ENCODE data around the gene SLC11A1. TPM values are rescaled to one million over a fixed set of nuclear protein-coding genes. Genes with fewer than 3 reads are reported as not detected.

SLC11A1 gene
- total RNA-seq, 1 donor from 2014 or later = 302 TPM

DNA sequence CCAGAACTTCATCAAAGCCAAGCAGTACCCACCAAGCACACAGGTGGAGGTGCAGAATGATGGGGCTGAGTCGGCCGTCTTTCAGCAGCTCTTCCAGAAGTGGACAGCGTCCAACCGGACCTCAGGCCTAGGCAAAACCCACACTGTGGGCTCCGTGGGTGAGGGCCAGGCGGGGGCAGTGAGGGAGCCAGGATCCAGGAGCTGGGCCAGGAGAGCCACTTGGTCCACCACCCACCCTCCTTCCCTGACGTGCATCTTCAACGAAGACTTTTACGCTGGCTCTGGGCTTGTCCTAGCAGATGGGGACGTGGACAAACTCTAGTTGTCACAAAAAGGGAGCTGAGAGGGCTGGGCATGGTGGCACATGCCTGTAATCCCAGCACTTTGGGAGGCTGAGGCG lies 48.6 kb downstream of the SLC11A1 start:
- TF ChIP-seq, protein P1, sequence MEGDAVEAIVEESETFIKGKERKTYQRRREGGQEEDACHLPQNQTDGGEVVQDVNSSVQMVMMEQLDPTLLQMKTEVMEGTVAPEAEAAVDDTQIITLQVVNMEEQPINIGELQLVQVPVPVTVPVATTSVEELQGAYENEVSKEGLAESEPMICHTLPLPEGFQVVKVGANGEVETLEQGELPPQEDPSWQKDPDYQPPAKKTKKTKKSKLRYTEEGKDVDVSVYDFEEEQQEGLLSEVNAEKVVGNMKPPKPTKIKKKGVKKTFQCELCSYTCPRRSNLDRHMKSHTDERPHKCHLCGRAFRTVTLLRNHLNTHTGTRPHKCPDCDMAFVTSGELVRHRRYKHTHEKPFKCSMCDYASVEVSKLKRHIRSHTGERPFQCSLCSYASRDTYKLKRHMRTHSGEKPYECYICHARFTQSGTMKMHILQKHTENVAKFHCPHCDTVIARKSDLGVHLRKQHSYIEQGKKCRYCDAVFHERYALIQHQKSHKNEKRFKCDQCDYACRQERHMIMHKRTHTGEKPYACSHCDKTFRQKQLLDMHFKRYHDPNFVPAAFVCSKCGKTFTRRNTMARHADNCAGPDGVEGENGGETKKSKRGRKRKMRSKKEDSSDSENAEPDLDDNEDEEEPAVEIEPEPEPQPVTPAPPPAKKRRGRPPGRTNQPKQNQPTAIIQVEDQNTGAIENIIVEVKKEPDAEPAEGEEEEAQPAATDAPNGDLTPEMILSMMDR (IDR thresholded peaks at IDR 0.05) = no peak
- no peaks in the 10 kb centered on the region for H3K9me3 ChIP-seq
- H3K27me3 ChIP-seq = no peaks in the 10 kb centered on the region
- intact Hi-C loops (cut with DNase I) = no loop called here
- H3K27ac ChIP-seq = no peak overlapping the region
- H3K4me1 ChIP-seq = no peaks in the 10 kb centered on the region
- peak; percentile 54 for DNase-seq
- H3K36me3 ChIP-seq = no peaks in the 10 kb centered on the region
- ATAC-seq = no peak
- H3K4me3 ChIP-seq = no peak overlapping the region

DNA sequence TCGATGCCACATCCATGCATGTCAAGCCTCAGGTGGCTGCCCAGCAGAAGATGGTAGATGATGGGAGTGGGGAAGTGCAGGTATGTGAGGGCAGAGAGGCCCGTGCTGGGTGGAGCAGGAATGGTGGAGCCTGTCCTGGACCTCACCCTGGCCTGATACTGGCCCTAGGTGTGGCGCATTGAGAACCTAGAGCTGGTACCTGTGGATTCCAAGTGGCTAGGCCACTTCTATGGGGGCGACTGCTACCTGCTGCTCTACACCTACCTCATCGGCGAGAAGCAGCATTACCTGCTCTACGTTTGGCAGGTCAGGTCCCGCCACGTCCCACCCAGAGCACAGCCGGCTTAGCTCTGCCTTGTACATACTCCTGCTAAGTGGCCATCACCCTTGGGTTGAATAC lies 49.8 kb downstream of the SLC11A1 start:
- Histone ChIP-seq H3K9me3 (no peaks in the 10 kb centered on the region), H3K4me3 (no peak overlapping the region), H3K36me3 (no peaks in the 10 kb centered on the region), H3K27ac (no peak overlapping the region), H3K27me3 (no peaks in the 10 kb centered on the region), H3K4me1 (no peaks in the 10 kb centered on the region)
- ATAC-seq = no peak
- intact Hi-C loops (cut with DNase I) = no loop called here
- DNase-seq = peak; percentile 48
- TF ChIP-seq, protein P1 (IDR thresholded peaks at IDR 0.05) = no peak

DNA sequence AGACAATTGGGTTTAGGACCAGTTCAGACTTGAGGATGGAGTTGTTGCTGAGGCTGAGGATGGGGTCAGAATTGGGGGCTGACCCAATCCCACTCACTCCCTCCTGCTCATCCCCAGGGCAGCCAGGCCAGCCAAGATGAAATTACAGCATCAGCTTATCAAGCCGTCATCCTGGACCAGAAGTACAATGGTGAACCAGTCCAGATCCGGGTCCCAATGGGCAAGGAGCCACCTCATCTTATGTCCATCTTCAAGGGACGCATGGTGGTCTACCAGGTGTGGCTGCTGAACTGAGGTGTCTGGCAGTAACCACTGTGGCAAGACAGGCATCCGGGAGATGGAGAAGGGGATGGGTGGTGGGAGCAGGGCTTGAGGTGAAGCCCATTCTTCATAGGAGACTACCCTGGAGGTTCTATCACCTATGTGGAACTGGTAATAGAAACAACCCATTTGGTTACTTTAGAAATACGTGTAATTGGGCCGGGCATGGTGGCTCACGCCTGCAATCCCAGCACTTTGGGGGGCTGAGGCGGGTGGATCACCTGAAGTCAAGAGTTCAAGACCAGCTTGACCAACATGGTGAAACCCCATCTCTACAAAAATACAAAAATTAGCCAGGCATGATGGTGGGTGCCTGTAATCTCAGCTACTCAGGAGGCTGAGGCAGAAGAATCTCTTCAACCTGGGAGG lies 50.7 kb downstream of the SLC11A1 start:
- H3K36me3 ChIP-seq = no peaks in the 10 kb centered on the region
- H3K4me1 ChIP-seq = no peaks in the 10 kb centered on the region
- no peak overlapping the region for H3K4me3 ChIP-seq
- intact Hi-C loops (cut with DNase I) = no loop called here
- no peaks in the 10 kb centered on the region for H3K9me3 ChIP-seq
- TF ChIP-seq, protein P1 (IDR thresholded peaks at IDR 0.05) = no peak
- no peaks in the 10 kb centered on the region for H3K27me3 ChIP-seq
- H3K27ac ChIP-seq = no peak overlapping the region
- no peak for ATAC-seq
- DNase-seq = peak; percentile 29

DNA sequence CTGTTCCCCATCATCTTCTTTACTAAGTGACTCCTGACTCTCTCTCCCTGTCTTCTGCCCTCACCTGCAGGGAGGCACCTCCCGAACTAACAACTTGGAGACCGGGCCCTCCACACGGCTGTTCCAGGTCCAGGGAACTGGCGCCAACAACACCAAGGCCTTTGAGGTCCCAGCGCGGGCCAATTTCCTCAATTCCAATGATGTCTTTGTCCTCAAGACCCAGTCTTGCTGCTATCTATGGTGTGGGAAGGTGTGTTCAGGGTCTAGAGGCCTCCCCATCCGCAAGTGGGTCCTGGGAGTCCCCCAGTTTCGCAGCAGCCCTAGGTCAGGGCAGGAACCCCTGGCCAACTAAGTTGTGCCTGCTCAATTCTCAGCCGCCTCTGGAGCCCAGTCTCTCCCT lies 52.4 kb downstream of the SLC11A1 start:
- H3K27ac ChIP-seq = no peak overlapping the region
- H3K4me3 ChIP-seq = no peak overlapping the region
- ATAC-seq = no peak
- no peaks in the 10 kb centered on the region for H3K36me3 ChIP-seq
- peak; percentile 49 for DNase-seq
- H3K4me1 ChIP-seq = no peaks in the 10 kb centered on the region
- no peaks in the 10 kb centered on the region for H3K27me3 ChIP-seq
- no peaks in the 10 kb centered on the region for H3K9me3 ChIP-seq
- intact Hi-C loops (cut with DNase I) = no loop called here
- TF ChIP-seq, protein P1 (IDR thresholded peaks at IDR 0.05) = no peak

DNA sequence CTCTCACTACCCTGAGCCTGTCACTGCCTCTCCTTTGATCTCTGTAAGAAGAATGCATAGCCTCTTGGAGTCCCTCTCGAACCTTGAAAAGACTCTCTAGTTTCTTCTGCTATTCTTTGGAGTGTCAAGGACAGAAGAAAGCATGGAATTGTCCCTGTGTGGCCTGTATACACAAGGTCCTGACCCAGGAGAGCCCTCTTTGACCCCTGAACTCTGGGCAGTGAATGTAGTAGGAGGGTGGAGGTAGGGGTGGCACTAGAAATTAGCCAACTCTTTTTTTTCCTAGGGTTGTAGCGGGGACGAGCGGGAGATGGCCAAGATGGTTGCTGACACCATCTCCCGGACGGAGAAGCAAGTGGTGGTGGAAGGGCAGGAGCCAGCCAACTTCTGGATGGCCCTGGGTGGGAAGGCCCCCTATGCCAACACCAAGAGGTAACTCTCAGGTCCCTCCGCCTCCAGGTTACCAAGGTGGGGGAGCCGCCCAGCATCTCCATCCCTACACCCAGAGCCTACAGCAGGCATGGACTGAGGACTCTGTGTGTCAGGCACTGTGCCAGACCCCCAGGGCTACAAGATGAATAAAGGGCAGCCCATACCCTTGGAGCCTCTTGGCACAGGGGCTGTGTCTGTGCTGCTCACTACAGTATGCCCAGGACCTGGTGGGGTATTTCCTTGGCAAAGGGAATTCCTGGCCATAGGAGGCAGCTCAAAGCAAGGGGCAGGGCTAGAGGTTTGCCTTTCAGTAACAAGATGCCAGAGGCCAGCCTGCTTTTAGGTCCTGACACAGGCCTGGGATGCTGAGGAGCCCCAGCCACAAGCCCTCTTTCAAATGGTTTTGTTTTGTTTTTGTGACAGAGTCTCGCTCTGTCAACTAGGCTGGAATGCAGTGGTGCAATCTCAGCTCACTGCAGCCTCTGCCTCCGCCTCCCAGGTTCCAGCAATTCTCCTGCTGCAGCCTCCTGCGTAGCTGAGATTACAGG lies 53.2 kb downstream of the SLC11A1 start:
- Histone ChIP-seq H3K4me3 (no peak overlapping the region), H3K27me3 (no peaks in the 10 kb centered on the region), H3K27ac (no peak overlapping the region), H3K36me3 (no peaks in the 10 kb centered on the region), H3K4me1 (no peaks in the 10 kb centered on the region), H3K9me3 (no peaks in the 10 kb centered on the region)
- no peak for ATAC-seq
- peak; percentile 35 for DNase-seq
- intact Hi-C loops (cut with DNase I) = no loop called here
- TF ChIP-seq, protein P1 (IDR thresholded peaks at IDR 0.05) = no peak
